ENCODE measurements around the gene LRP8. TPM values are rescaled to one million over a fixed set of nuclear protein-coding genes. Genes with fewer than 3 reads are reported as not detected.

The LRP8 gene
- total RNA-seq, result 6.2 and 12.5 TPM in 2 replicates

DNA sequence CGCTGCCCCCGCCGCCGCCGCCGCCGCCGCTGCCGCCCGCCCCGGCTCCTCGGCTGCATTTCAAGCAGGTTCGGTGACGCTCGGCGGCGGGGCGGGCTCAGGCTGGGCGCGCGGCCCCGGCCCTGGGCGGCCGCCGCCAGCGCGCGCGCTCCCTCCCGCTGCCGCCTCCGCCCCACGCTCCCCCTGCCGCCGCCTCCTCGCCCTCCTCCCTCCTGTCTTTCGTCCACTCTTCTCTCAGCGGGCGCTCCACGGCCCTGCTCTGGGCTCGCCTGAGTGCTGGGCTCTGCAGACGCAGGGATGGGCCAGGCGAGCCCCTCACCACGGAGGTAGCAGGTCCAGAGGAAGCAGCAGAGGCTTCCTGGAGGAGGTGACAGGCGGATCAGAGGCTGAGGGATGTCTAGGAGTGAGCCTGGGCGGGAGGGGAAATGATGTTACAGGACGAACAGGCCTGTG, at the start of gene LRP8:
LRP8 (minus strand) TSS at position 62 of the 453 bp plus-strand sequence. CDS start 158 bp downstream, outside the sequence.

DNA sequence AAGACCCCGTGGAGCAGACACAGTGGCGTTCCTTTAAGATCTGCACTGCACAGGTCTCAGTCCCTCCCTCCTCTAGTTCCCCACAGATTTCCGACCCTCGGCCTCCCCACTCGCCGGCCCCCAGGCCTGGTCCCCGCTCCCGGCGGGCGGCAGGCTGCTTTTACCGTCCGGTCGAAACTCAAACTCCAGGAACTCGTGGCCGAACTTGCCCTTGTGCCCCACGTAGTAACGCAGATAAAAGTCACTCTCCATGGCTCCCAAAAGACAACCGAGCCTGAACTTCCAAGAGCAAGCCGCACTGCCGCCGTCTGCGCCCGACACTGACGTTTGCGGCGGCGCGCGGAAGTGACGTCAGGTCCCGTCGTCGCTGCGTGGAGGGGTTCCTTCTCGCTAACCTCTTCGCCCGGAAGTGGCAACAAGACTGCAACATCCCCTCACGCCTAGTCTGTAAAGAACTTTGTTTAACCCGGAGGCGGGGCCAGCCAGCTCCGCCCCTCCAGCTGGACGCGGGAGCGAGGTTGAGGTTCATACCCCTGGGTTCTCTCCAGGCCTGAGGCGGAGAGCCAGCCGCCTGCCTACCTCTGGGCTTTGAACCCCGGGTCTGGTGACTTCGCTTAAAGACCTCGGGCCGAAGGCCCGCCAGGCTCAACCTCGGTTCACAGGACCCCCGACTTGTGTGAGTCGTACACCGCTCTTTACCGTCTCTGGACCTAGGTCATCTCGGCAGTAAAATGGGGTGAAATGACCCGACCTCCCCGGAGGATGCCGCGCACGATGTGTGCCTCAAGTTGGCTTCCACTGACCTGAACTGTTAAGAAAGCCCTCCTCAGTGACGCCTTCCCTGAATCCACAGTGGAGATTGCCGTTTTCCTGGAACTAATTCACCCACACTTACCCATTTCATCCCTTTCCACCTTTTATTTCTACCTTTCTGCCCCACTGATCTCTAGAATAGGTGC, 89.4 kb downstream of the LRP8 start, which contains the start of gene MAGOH:
MAGOH (minus strand) TSS at position 322 of the 959 bp plus-strand sequence; CDS start at position 252, 70 bp downstream.

DNA sequence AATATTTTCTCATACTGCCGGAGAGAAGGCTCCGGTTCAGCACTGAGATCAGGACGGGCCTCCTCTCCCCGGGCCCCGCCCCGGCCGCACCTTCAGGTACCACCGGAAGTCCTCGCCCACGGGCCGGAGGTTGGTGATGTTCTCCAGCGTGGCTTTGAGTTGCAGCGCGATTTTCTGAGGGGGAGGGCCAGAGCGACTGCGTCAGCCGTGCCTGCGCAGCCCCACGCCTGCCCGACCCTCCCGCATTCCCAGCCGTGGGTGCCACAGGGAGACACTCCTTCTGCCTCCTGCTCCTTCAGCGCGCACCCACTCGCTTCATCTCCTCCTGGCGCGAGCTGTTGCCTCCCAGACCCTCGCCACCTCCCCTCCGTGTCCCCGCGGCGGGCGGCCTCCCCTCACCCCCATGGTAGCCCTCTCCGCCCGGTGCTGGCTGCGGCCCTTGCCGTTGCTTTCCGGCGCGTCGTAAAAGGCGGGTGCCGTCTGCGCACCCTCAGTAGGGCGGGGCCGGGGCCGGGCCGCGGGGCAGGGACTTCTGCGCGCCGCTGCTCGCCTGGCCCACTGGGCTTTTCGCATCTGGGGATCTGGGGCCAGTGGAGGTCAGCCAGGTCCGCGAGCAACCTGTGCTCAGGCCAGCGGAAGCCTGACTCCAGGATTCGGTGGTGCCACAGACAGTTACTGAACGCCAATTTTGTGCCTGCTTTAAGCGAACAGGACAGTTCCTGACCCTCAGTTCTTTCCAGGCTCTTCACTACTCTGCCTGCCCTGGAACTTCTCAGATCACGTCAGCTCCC, 107.5 kb downstream of the LRP8 start, which contains the start of gene CZIB:
CZIB (minus strand) TSS at position 464 of the 791 bp plus-strand sequence; CDS start at position 405, 59 bp downstream.

DNA sequence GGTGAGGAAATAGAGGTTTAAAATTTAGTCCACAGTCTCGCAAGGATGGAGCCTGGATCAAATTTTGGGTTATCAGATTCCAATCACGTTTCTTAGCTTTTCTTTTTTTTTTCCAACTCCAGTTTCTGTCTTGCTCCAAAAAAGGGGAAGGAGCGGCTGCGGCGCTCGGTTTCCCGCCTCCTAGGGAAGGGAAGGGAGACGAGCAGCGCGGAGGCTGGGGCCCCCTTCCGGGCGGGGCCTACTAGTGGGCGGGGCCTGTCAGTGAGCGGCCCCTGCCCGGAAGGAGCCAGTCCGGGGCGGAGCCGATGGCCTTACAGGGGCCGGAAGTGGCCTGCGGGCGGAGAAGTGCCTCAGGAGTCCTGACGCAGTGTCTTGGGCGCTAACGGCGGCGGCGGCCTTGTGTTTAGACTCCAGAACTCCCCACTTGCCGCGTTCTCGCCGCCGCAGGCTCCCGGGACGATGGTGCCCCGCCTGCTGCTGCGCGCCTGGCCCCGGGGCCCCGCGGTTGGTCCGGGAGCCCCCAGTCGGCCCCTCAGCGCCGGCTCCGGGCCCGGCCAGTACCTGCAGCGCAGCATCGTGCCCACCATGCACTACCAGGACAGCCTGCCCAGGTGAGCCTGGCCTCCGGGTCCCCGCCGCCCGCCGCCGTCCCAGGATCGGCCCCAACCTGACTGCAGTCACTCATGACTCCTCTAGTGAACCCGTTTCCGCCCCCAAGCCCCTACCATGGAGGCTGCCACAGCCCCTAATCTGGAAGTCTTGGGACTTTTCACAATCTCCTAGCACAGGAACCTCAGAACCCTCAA, 131.2 kb downstream of the LRP8 start, which contains the start of gene CPT2:
CPT2 (plus strand) TSS at position 340 of the 806 bp plus-strand sequence; CDS start at position 460, 120 bp downstream.

Other genes with a start within 250 kb of the LRP8 start
- gene SLC1A7, start 185.4 kb downstream of the LRP8 start, total RNA-seq, result 0.12 and 0.34 TPM in 2 replicates
- 10.5 and 12.8 TPM in 2 replicates for gene CPT2, start 131.2 kb downstream of the LRP8 start, total RNA-seq
- 53.9 and 60.5 TPM in 2 replicates for gene CZIB, start 107.4 kb downstream of the LRP8 start, total RNA-seq
- gene MAGOH, start 89.6 kb downstream of the LRP8 start, total RNA-seq, result 18.2 and 26.4 TPM in 2 replicates
- gene DMRTB1, start 131.3 kb upstream of the LRP8 start, total RNA-seq, result not detected in 2 replicates

All from cardiac ventricle fibroblast (primary cell).